ENCODE results near the gene APMAP. TPM values are rescaled to one million over a fixed set of nuclear protein-coding genes. Genes with fewer than 3 reads are reported as not detected.
"Not testable (repeated sequence)": the region's sequence is repeated elsewhere in the genome, so short reads cannot be mapped to it uniquely, and the experiment has no call there.

Gene APMAP
- total RNA-seq, 1 experiment from 2014 or later, result 75.3 TPM

GRCh38 chr20:24948939-24949679 is 43.4 kb downstream of the APMAP start, which contains the start of gene CST7:
Gene CST7 (plus strand): TSS chr20:24949269. CDS start chr20:24949506, 237 bp downstream.
- ChIA-PET POLR2A (no interaction called here), CTCF (interaction anchor here (0.6 to 1.4 kb wide), 2 partner anchors 18 to 1314 kb away, joined by 3 to 7 read pairs; no protein-coding TSS in a partner anchor)
- DNase-seq (ENCODE audit: unreplicated experiment), result no peak
- Mint-ChIP-seq H3K4me3 (ENCODE audit: unreplicated experiment) (no peak within 1 kb of the TSS), H3K36me3 (ENCODE audit: insufficient read depth, unreplicated experiment) (peaks cover 4% of the 10 kb centered on the region), H3K27me3 (ENCODE audit: insufficient read depth, unreplicated experiment) (no peaks in the 10 kb centered on the region), H3K9me3 (ENCODE audit: unreplicated experiment) (peaks cover 9% of the 10 kb centered on the region), H3K4me1 (ENCODE audit: insufficient read depth, unreplicated experiment) (no peaks in the 10 kb centered on the region), H3K27ac (ENCODE audit: low read depth, unreplicated experiment) (no peak within 1 kb of the TSS)
- intact Hi-C loops (cut with micrococcal nuclease), result no loop called here
- BruUV-seq (replicated peaks), result no TSS peak
- TF ChIP-seq CTCF (IDR thresholded peaks at IDR 0.05; ENCODE audit: unreplicated experiment), result no peak

- H3K36me3 Mint-ChIP-seq (ENCODE audit: insufficient read depth, unreplicated experiment), result not testable (repeated sequence)
Observed at GRCh38 chr20:24948396-24948938, 44.1 kb downstream of the APMAP start.

GRCh38 chr20:24946376-24946775 is 46.2 kb downstream of the APMAP start:
- intact Hi-C loops (cut with micrococcal nuclease); H3K4me3 Mint-ChIP-seq (ENCODE audit: unreplicated experiment); H3K36me3 Mint-ChIP-seq (ENCODE audit: insufficient read depth, unreplicated experiment); DNase-seq (ENCODE audit: unreplicated experiment); BruUV-seq (replicated peaks); H3K27me3 Mint-ChIP-seq (ENCODE audit: insufficient read depth, unreplicated experiment); H3K4me1 Mint-ChIP-seq (ENCODE audit: insufficient read depth, unreplicated experiment); POLR2A ChIA-PET; H3K27ac Mint-ChIP-seq (ENCODE audit: low read depth, unreplicated experiment): not testable (repeated sequence)
- CTCF ChIA-PET, result interaction anchor here (0.6 to 1.1 kb wide), 2 partner anchors 14 to 132 kb away, joined by 3 to 4 read pairs; no protein-coding TSS in a partner anchor
- peaks cover 14% of the 10 kb centered on the region for H3K9me3 Mint-ChIP-seq (ENCODE audit: unreplicated experiment)

More at GRCh38 chr20:24948396-24948938, 44.1 kb downstream of the APMAP start:
- H3K4me1 Mint-ChIP-seq (ENCODE audit: insufficient read depth, unreplicated experiment); intact Hi-C loops (cut with micrococcal nuclease); CTCF ChIA-PET; POLR2A ChIA-PET; DNase-seq (ENCODE audit: unreplicated experiment); H3K27me3 Mint-ChIP-seq (ENCODE audit: insufficient read depth, unreplicated experiment); H3K4me3 Mint-ChIP-seq (ENCODE audit: unreplicated experiment); H3K27ac Mint-ChIP-seq (ENCODE audit: low read depth, unreplicated experiment); BruUV-seq (replicated peaks): not testable (repeated sequence)
- peaks cover 14% of the 10 kb centered on the region for H3K9me3 Mint-ChIP-seq (ENCODE audit: unreplicated experiment)

GRCh38 chr20:24943731-24944130 is 48.8 kb downstream of the APMAP start:
- no peaks in the 10 kb centered on the region for H3K36me3 Mint-ChIP-seq (ENCODE audit: insufficient read depth, unreplicated experiment)
- H3K27me3 Mint-ChIP-seq (ENCODE audit: insufficient read depth, unreplicated experiment), result no peaks in the 10 kb centered on the region
- H3K27ac Mint-ChIP-seq (ENCODE audit: low read depth, unreplicated experiment), result no peak overlapping the region
- no peak for DNase-seq (ENCODE audit: unreplicated experiment)
- no peak for TF ChIP-seq CTCF (IDR thresholded peaks at IDR 0.05; ENCODE audit: unreplicated experiment)
- H3K9me3 Mint-ChIP-seq (ENCODE audit: unreplicated experiment), result peaks cover 14% of the 10 kb centered on the region
- intact Hi-C loops (cut with micrococcal nuclease), result no loop called here
- ChIA-PET POLR2A (no interaction called here), CTCF (interaction anchor here (0.6 to 1.7 kb wide), 3 partner anchors 10 to 13 kb away, joined by 3 to 5 read pairs (median 4); no protein-coding TSS in a partner anchor)
- H3K4me3 Mint-ChIP-seq (ENCODE audit: unreplicated experiment), result no peak overlapping the region
- H3K4me1 Mint-ChIP-seq (ENCODE audit: insufficient read depth, unreplicated experiment), result no peaks in the 10 kb centered on the region
- no TSS peak for BruUV-seq (replicated peaks)

- peaks cover 14% of the 10 kb centered on the region for H3K9me3 Mint-ChIP-seq (ENCODE audit: unreplicated experiment)
- intact Hi-C loops (cut with micrococcal nuclease), result no loop called here
- no peaks in the 10 kb centered on the region for H3K4me1 Mint-ChIP-seq (ENCODE audit: insufficient read depth, unreplicated experiment)
- no peaks in the 10 kb centered on the region for H3K27me3 Mint-ChIP-seq (ENCODE audit: insufficient read depth, unreplicated experiment)
- CTCF ChIA-PET, result interaction anchor here (0.8 to 0.9 kb wide), 2 partner anchors 11 to 13 kb away, joined by 4 to 5 read pairs; no protein-coding TSS in a partner anchor
- POLR2A ChIA-PET, result no interaction called here
- no peak overlapping the region for H3K27ac Mint-ChIP-seq (ENCODE audit: low read depth, unreplicated experiment)
- DNase-seq (ENCODE audit: unreplicated experiment), result no peak
- H3K36me3 Mint-ChIP-seq (ENCODE audit: insufficient read depth, unreplicated experiment), result no peaks in the 10 kb centered on the region
- no peak for TF ChIP-seq CTCF (IDR thresholded peaks at IDR 0.05; ENCODE audit: unreplicated experiment)
- BruUV-seq (replicated peaks), result no TSS peak
- H3K4me3 Mint-ChIP-seq (ENCODE audit: unreplicated experiment), result no peak overlapping the region
Observed at GRCh38 chr20:24943196-24943595, 49.4 kb downstream of the APMAP start.

Data from MCF 10A (cell line).